Loucy (cell line): ENCODE measurements around the gene DZIP1.
A peak's percentile ranks its signal among the peaks of the same experiment; 100 is the strongest.

Source experiments
- H2AFZ ChIP-seq: fragments of 200-600 bp; sonication (generic); 2 replicates; pipeline ENCODE4 v1.6.0; 2016; ENCODE audit warnings: antibody characterized with exemption, mild to moderate bottlenecking, low read length, moderate library complexity
- H3F3A ChIP-seq: fragments of 200-600 bp; 2 replicates; pipeline ENCODE4 v1.6.0; 2016; ENCODE audit warnings: antibody characterized with exemption, low read depth, mild to moderate bottlenecking
- H3K27me3 ChIP-seq: fragments of 200-600 bp; sonication (generic); 2 replicates; pipeline ENCODE4 v1.6.1; 2014; ENCODE audit warnings: low read length, mild to moderate bottlenecking; ENCODE audit not compliant: insufficient read depth, poor library complexity, severe bottlenecking
- H3K36me3 ChIP-seq: fragments of 200-600 bp; sonication (generic); 2 replicates; pipeline ENCODE4 v1.6.1; 2016; ENCODE audit warnings: low read length; ENCODE audit not compliant: insufficient read depth
- H3K4me1 ChIP-seq: fragments of 200-600 bp; sonication (generic); 2 replicates; pipeline ENCODE4 v1.5.1; 2014; ENCODE audit warnings: low read length, mild to moderate bottlenecking; ENCODE audit not compliant: insufficient read depth, poor library complexity, severe bottlenecking
- H3K4me2 ChIP-seq: fragments of 200-600 bp; sonication (generic); 2 replicates; pipeline ENCODE4 v1.6.0; 2014; ENCODE audit warnings: antibody characterized with exemption, low read length, low read depth, mild to moderate bottlenecking; ENCODE audit not compliant: poor library complexity, severe bottlenecking
- H3K4me3 ChIP-seq: fragments of 200-600 bp; sonication (generic); 2 replicates; pipeline ENCODE4 v1.5.1; 2014; ENCODE audit warnings: low read length, mild to moderate bottlenecking, mixed read lengths; ENCODE audit not compliant: poor library complexity, severe bottlenecking
- H3K79me2 ChIP-seq: fragments of 200-600 bp; sonication (generic); 2 replicates; pipeline ENCODE4 v1.6.1; 2014; ENCODE audit warnings: low read length; ENCODE audit not compliant: insufficient read depth
- H3K9ac ChIP-seq: fragments of 200-600 bp; sonication (generic); 2 replicates; pipeline ENCODE4 v1.6.0; 2014; ENCODE audit warnings: mild to moderate bottlenecking, low read depth, low read length, moderate library complexity; ENCODE audit not compliant: poor library complexity, severe bottlenecking
- H3K9me2 ChIP-seq: fragments of 200-600 bp; sonication (generic); replicated peaks from 2 replicates; pipeline ENCODE4 v1.6.1; 2016; ENCODE audit warnings: low read depth, low read length, mixed read lengths
- H3K9me3 ChIP-seq: fragments of 200-600 bp; sonication (generic); 2 replicates; pipeline ENCODE4 v1.6.1; 2014; ENCODE audit warnings: mild to moderate bottlenecking, antibody characterized with exemption, low read length, low read depth; ENCODE audit not compliant: insufficient read depth
- H4K20me1 ChIP-seq: fragments of 200-600 bp; sonication (generic); 2 replicates; pipeline ENCODE4 v1.6.0; 2014; ENCODE audit warnings: antibody characterized with exemption, low read length, mild to moderate bottlenecking; ENCODE audit not compliant: insufficient read depth, poor library complexity, severe bottlenecking
- EZH2phosphoT487 ChIP-seq: fragments of 200-600 bp; IDR thresholded peaks from 2 replicates; pipeline ENCODE4 v1.6.1; 2018; ENCODE audit warnings: antibody characterized with exemption, mild to moderate bottlenecking, moderate library complexity, borderline replicate concordance
- TF ChIP-seq, protein P1 (sequence below): fragments of 200-600 bp; sonication (generic); conservative IDR thresholded peaks from 2 replicates; pipeline ENCODE4 v1.5.1; 2014; ENCODE audit warnings: mild to moderate bottlenecking, antibody characterized with exemption, low read length

DZIP1 gene

DNA sequence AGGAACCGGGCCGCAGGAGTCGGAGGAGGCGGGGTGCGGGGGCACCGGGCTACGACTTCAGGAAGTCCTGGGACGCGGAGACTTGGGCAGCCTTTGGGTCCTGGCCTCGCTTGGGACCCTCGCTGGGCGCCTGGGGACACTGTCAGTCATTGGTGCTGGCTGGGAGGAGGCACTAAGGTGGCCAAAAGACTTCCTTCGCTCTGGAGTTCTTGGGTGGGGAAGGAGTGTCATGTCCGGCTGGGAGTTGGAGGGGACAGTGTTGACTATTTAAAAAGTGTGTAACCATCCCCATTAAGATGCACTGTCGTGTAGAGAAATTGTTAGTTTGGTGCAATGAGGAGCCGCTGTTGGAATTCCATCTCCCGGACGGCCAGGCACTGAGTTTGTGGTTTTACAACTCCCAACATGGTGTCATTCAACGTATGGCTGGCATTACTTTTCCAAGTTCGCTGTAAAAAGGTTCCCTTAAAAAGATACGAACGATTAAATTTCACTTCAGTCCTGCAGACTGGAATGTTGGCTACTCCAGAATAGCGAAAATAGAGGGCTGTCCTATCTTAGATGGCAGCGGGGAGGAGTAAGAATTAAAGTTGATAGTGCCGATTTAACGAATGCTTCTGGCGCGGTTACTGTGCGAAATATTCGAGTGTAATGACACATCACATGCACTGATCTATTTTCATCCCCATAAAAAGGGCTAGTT, 33.2 kb upstream of the DZIP1 start:
- Histone ChIP-seq H3K9ac (peak overlapping the region; percentile 94), H3K36me3 (no peaks in the 10 kb centered on the region), H4K20me1 (peaks cover 56% of the 10 kb centered on the region), H3K4me1 (peaks cover 64% of the 10 kb centered on the region), H3F3A (no peaks in the 10 kb centered on the region), H3K4me2 (peak overlapping the region; percentile 90), H3K9me3 (no peaks in the 10 kb centered on the region), H3K9me2 (no peaks in the 10 kb centered on the region), H3K27me3 (peaks cover 5% of the 10 kb centered on the region), H3K4me3 (peak overlapping the region; percentile 94), H2AFZ (peak overlapping the region; percentile 88), H3K79me2 (peaks cover 76% of the 10 kb centered on the region)
- no peak for TF ChIP-seq EZH2phosphoT487
- TF ChIP-seq, protein P1, sequence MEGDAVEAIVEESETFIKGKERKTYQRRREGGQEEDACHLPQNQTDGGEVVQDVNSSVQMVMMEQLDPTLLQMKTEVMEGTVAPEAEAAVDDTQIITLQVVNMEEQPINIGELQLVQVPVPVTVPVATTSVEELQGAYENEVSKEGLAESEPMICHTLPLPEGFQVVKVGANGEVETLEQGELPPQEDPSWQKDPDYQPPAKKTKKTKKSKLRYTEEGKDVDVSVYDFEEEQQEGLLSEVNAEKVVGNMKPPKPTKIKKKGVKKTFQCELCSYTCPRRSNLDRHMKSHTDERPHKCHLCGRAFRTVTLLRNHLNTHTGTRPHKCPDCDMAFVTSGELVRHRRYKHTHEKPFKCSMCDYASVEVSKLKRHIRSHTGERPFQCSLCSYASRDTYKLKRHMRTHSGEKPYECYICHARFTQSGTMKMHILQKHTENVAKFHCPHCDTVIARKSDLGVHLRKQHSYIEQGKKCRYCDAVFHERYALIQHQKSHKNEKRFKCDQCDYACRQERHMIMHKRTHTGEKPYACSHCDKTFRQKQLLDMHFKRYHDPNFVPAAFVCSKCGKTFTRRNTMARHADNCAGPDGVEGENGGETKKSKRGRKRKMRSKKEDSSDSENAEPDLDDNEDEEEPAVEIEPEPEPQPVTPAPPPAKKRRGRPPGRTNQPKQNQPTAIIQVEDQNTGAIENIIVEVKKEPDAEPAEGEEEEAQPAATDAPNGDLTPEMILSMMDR, result no peak

DNA sequence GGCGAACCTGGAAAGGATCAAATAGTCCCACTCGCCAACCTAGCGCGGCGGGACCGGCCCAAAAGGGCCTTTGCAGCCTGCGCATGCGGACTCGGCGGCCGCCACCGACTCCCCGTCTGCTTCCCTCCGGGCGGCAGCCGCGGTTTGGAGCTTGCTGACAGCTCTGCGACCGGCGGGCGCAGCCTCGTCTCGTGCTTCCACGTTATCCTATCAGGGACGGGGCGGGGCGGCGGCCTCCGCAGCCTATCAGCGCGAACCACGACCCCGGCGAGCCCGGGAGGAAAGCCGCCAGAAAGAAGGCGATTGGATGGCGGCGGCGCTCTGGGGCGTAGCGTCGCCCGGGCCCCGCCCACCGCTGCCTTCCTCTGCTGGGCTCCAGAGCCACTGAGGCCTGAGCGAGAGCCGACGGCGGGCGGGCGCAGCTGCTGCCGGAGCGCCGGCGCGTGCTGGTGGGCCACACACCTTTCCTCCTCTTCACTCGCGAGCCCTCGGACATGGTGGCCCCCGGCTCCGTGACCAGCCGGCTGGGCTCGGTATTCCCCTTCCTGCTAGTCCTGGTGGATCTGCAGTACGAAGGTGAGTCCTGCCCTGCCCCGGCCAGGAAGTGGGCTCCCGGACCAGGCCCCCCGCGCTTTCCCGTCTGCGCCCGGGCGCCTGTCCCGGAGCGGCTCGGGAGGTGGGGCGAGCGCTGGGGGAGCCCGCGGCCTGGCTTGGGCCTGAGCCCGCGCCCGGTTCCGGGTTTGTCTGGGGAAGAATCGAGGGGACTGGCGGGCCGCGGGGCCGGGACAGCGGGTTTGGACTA, 32.5 kb upstream of the DZIP1 start, which contains the start of gene DNAJC3:
DNAJC3 (plus strand) TSS at position 378 of the 802 bp plus-strand sequence; CDS start at position 495, 117 bp downstream.
- Histone ChIP-seq H4K20me1 (peaks cover 50% of the 10 kb centered on the region), H3K79me2 (peaks cover 69% of the 10 kb centered on the region), H3K4me1 (peaks cover 57% of the 10 kb centered on the region), H3K9me2 (no peaks in the 10 kb centered on the region), H3F3A (no peaks in the 10 kb centered on the region), H3K27me3 (peaks cover 5% of the 10 kb centered on the region), H3K4me3 (peak within 1 kb of the TSS; percentile 94), H3K36me3 (no peaks in the 10 kb centered on the region), H3K9ac (peak within 1 kb of the TSS; percentile 95), H2AFZ (peak within 1 kb of the TSS; percentile 98), H3K9me3 (no peaks in the 10 kb centered on the region), H3K4me2 (peak within 1 kb of the TSS; percentile 90)
- TF ChIP-seq EZH2phosphoT487, result no peak
- TF ChIP-seq, protein P1, result no peak

DNA sequence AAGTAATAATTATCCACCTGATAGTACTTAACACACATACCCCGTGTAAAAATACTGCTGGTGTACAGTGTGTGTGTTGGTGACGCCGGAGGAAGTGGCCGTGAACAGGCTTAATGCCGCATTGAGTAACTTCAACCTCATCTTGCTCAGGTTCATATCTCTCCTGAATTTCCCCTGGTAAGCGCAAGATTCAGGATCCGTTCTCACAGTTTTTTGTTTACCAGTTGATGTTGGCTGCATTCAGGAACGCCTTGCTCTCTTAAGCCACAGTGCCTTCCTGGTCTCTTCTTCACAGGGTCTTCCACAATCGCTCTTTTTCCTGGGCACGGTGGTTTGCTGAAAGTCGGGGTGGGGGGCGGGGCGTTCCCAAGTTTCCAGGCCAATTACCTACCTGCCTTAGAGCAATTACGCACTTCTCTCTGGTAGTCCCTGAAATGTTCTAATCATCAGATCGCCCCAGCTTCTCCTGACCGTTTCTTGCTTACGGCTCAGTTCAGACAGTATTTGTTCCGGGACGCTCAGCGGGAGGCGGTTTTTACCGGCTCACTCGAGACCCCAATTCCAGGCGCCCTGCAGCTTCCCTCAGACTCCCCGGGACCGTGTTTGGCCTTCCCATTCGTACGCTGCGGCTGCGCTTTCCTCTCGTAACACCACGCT, 31.7 kb upstream of the DZIP1 start:
- H3K36me3 ChIP-seq, result no peaks in the 10 kb centered on the region
- peaks cover 5% of the 10 kb centered on the region for H3K27me3 ChIP-seq
- H2AFZ ChIP-seq, result peak overlapping the region; percentile 98
- no peaks in the 10 kb centered on the region for H3K9me2 ChIP-seq
- peaks cover 61% of the 10 kb centered on the region for H3K79me2 ChIP-seq
- peaks cover 51% of the 10 kb centered on the region for H3K4me1 ChIP-seq
- H3F3A ChIP-seq, result no peaks in the 10 kb centered on the region
- TF ChIP-seq, protein P1, result no peak
- TF ChIP-seq EZH2phosphoT487, result no peak
- peak overlapping the region; percentile 95 for H3K9ac ChIP-seq
- peak overlapping the region; percentile 82 for H3K4me2 ChIP-seq
- peaks cover 44% of the 10 kb centered on the region for H4K20me1 ChIP-seq
- no peaks in the 10 kb centered on the region for H3K9me3 ChIP-seq
- H3K4me3 ChIP-seq, result peak overlapping the region; percentile 94
